Cardiac muscle cell (in vitro differentiated cells and primary cell): ENCODE measurements around the gene MRPL53. TPM values are rescaled to one million over a fixed set of nuclear protein-coding genes. Genes with fewer than 3 reads are reported as not detected.

Experiments used
- DNase-seq, 2 donors: peaks; one replicate each; pipeline versions ENCODE4 v3.0.0 to v3.0.0-alpha.2; 2010 to 2017; ENCODE audit warnings: low read depth in 1 of 2, low spot score in 1 of 2
- H3K27ac ChIP-seq: fragments of 200-600 bp; sonication (generic); 2 replicates; pipeline ENCODE4 v1.5.1; 2016
- H3K27me3 ChIP-seq: fragments of 200-600 bp; sonication (generic); 2 replicates; pipeline ENCODE4 v1.6.0; 2016; ENCODE audit warnings: control low read depth
- H3K36me3 ChIP-seq: fragments of 200-600 bp; sonication (generic); 2 replicates; pipeline ENCODE4 v1.5.1; 2016; ENCODE audit warnings: control low read depth
- H3K4me1 ChIP-seq: fragments of 200-600 bp; sonication (generic); 2 replicates; pipeline ENCODE4 v1.8.1; 2017; ENCODE audit warnings: low read depth, mild to moderate bottlenecking, mixed run types
- H3K4me3 ChIP-seq: fragments of 200-600 bp; sonication (generic); 2 replicates; pipeline ENCODE4 v1.5.1; 2016; ENCODE audit warnings: mild to moderate bottlenecking
- H3K9me3 ChIP-seq: fragments of 200-600 bp; sonication (generic); 2 replicates; pipeline ENCODE4 v1.5.1; 2017; ENCODE audit warnings: low read depth, mild to moderate bottlenecking, control low read depth
- CTCF ChIP-seq: IDR thresholded peaks from 2 replicates; pipeline ENCODE4 v1.5.1; 2012; ENCODE audit warnings: low read depth, mild to moderate bottlenecking, low read length
- polyA plus RNA-seq: library from polyadenylated mRNA; unstranded; fragments of >200 nt; fragmentation: Nextera tagmentation; extraction: Ambion mirVana; gene quantifications from 2 replicates; pipeline ENCODE4 v1.2.1, GENCODE V29; 2016
- total RNA-seq: library from RNA; depleted of rRNA; stranded (reverse); fragments of >200 nt; gene quantifications from 2 replicates; pipeline ENCODE4 v1.2.3, GENCODE V29; 2016

MRPL53 gene
- total and polyA plus RNA-seq, 2 experiments from 2014 or later, result 50.8 to 132 TPM

GRCh38 chr2:74423231-74424095 lies 49.0 kb downstream of the MRPL53 start:
- peaks cover 12% of the 10 kb centered on the region for H3K36me3 ChIP-seq
- peak overlapping the region; percentile 72 for H3K27ac ChIP-seq
- H3K9me3 ChIP-seq, result no peaks in the 10 kb centered on the region
- H3K27me3 ChIP-seq, result no peaks in the 10 kb centered on the region
- DNase-seq, result no peak
- TF ChIP-seq CTCF, result no peak
- no peaks in the 10 kb centered on the region for H3K4me1 ChIP-seq
- no peak overlapping the region for H3K4me3 ChIP-seq

Other genes starting within 250 kb of the MRPL53 start
- gene SLC4A5, start 129.3 kb downstream of the MRPL53 start, total RNA-seq, result 2.3 and 9.0 TPM in 2 replicates
- 1.5 and 3.3 TPM in 2 replicates for gene SLC4A5, start 129.3 kb downstream of the MRPL53 start, polyA plus RNA-seq
- 130 and 156 TPM in 2 replicates for gene DCTN1, start 92.4 kb downstream of the MRPL53 start, total RNA-seq
- 164 and 178 TPM in 2 replicates for gene DCTN1, start 92.4 kb downstream of the MRPL53 start, polyA plus RNA-seq
- gene C2orf81, start 51.1 kb downstream of the MRPL53 start, total RNA-seq, result 7.6 and 9.5 TPM in 2 replicates
- gene C2orf81, start 51.1 kb downstream of the MRPL53 start, polyA plus RNA-seq, result 7.1 and 8.5 TPM in 2 replicates
- gene WDR54, start 51.0 kb downstream of the MRPL53 start, total RNA-seq, result 88.5 and 91.5 TPM in 2 replicates
- 132 and 159 TPM in 2 replicates for gene WDR54, start 51.0 kb downstream of the MRPL53 start, polyA plus RNA-seq
- gene RTKN, start 30.7 kb downstream of the MRPL53 start, total RNA-seq, result 41.1 and 53.3 TPM in 2 replicates
- 53.3 and 61.7 TPM in 2 replicates for gene RTKN, start 30.7 kb downstream of the MRPL53 start, polyA plus RNA-seq
- 23.0 and 40.9 TPM in 2 replicates for gene INO80B, start 17.6 kb downstream of the MRPL53 start, total RNA-seq
- 15.4 and 23.8 TPM in 2 replicates for gene INO80B, start 17.6 kb downstream of the MRPL53 start, polyA plus RNA-seq
- gene WBP1, start 14.2 kb downstream of the MRPL53 start, total RNA-seq, result 168 and 174 TPM in 2 replicates
- 156 and 170 TPM in 2 replicates for gene WBP1, start 14.2 kb downstream of the MRPL53 start, polyA plus RNA-seq
- gene MOGS, start 7.3 kb downstream of the MRPL53 start, total RNA-seq, result 58.5 and 67.3 TPM in 2 replicates
- gene MOGS, start 7.3 kb downstream of the MRPL53 start, polyA plus RNA-seq, result 31.9 and 50.1 TPM in 2 replicates
- 18.1 and 33.5 TPM in 2 replicates for gene CCDC142, start 10.3 kb upstream of the MRPL53 start, total RNA-seq
- gene CCDC142, start 10.3 kb upstream of the MRPL53 start, polyA plus RNA-seq, result 16.8 and 23.4 TPM in 2 replicates
- 16.8 and 32.9 TPM in 2 replicates for gene TTC31, start 10.4 kb upstream of the MRPL53 start, total RNA-seq
- gene TTC31, start 10.4 kb upstream of the MRPL53 start, polyA plus RNA-seq, result 23.0 and 29.1 TPM in 2 replicates
- 0.49 and 0.80 TPM in 2 replicates for gene LBX2, start 26.9 kb upstream of the MRPL53 start, total RNA-seq
- gene LBX2, start 26.9 kb upstream of the MRPL53 start, polyA plus RNA-seq, result 1.7 TPM in 1 of 2 replicates, not detected in the other
- gene PCGF1, start 35.0 kb upstream of the MRPL53 start, total RNA-seq, result 7.8 and 10.9 TPM in 2 replicates
- 14.2 and 18.9 TPM in 2 replicates for gene PCGF1, start 35.0 kb upstream of the MRPL53 start, polyA plus RNA-seq
- 0.06 TPM in 1 of 2 replicates, not detected in the other for gene TLX2, start 41.8 kb upstream of the MRPL53 start, total RNA-seq
- gene TLX2, start 41.8 kb upstream of the MRPL53 start, polyA plus RNA-seq, result not detected in 2 replicates
- gene DQX1, start 53.6 kb upstream of the MRPL53 start, total RNA-seq, result 0.98 and 1.1 TPM in 2 replicates
- gene DQX1, start 53.6 kb upstream of the MRPL53 start, polyA plus RNA-seq, result 0.60 and 0.67 TPM in 2 replicates
- gene AUP1, start 57.0 kb upstream of the MRPL53 start, total RNA-seq, result 93.2 and 105 TPM in 2 replicates
- 120 and 122 TPM in 2 replicates for gene AUP1, start 57.0 kb upstream of the MRPL53 start, polyA plus RNA-seq
- gene HTRA2, start 57.3 kb upstream of the MRPL53 start, total RNA-seq, result 39.9 and 55.1 TPM in 2 replicates
- 57.6 and 82.0 TPM in 2 replicates for gene HTRA2, start 57.3 kb upstream of the MRPL53 start, polyA plus RNA-seq
- 23.7 and 43.3 TPM in 2 replicates for gene LOXL3, start 81.3 kb upstream of the MRPL53 start, total RNA-seq
- 13.4 and 31.7 TPM in 2 replicates for gene LOXL3, start 81.3 kb upstream of the MRPL53 start, polyA plus RNA-seq
- 12.8 and 26.1 TPM in 2 replicates for gene DOK1, start 82.0 kb upstream of the MRPL53 start, total RNA-seq
- gene DOK1, start 82.0 kb upstream of the MRPL53 start, polyA plus RNA-seq, result 10.0 and 20.2 TPM in 2 replicates
- gene M1AP, start 175.7 kb upstream of the MRPL53 start, total RNA-seq, result not detected in 2 replicates
- gene M1AP, start 175.7 kb upstream of the MRPL53 start, polyA plus RNA-seq, result not detected in 2 replicates
- 8.4 and 8.6 TPM in 2 replicates for gene SEMA4F, start 181.6 kb upstream of the MRPL53 start, total RNA-seq
- 8.3 and 8.7 TPM in 2 replicates for gene SEMA4F, start 181.6 kb upstream of the MRPL53 start, polyA plus RNA-seq